T-helper 2 cell (primary cell): Measurements from ENCODE around the gene TCF20.

Experiments
- DNase-seq, 5 experiments: peaks; one replicate each; pipeline versions ENCODE4 v3.0.0 to v3.0.0-alpha.2; 2012 to 2022

Gene TCF20

GRCh38 chr22:42282252-42282942 lies 11.9 kb upstream of the TCF20 start:
- no peak for DNase-seq

- no peak for DNase-seq
Measured at GRCh38 chr22:42281706-42282251, 11.3 kb upstream of the TCF20 start.

GRCh38 chr22:42281284-42281683 lies 10.8 kb upstream of the TCF20 start:
- no peak for DNase-seq

GRCh38 chr22:42280836-42281235 lies 10.4 kb upstream of the TCF20 start:
- DNase-seq, result no peak

- no peak for DNase-seq
Measured at GRCh38 chr22:42280140-42280539, 9.7 kb upstream of the TCF20 start.

DNA sequence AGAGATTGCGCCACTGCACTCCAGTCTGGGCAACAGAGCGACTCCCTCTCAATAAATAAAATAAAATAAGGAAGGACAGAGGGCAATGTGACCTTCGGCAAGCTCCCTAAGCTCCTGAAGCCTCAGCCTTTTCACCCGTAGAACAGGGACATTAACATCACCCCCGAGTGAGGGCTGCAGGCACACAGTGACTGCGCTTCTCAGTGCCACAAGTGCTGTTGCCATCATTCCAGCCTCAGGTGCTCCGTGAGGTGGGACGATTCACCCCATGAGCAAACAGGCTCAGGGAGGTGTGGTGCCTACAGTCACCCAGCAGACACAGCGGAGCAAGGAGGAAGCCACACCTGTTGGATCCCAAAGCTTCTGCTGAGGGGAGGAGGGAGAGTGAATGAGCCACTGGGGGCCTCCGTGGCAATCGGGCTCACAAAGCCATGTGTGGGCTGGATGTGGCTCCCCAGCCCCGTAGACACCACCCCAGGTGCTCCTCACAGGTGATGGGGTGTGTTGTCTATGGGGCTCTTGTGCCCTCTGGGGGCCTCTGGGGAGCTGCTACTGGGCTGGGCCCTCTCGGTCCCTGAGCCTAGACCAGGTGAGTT lies 9.1 kb upstream of the TCF20 start:
- DNase-seq, result no peak

- DNase-seq, result no peak
Measured at GRCh38 chr22:42277988-42278776, 7.7 kb upstream of the TCF20 start.

DNA sequence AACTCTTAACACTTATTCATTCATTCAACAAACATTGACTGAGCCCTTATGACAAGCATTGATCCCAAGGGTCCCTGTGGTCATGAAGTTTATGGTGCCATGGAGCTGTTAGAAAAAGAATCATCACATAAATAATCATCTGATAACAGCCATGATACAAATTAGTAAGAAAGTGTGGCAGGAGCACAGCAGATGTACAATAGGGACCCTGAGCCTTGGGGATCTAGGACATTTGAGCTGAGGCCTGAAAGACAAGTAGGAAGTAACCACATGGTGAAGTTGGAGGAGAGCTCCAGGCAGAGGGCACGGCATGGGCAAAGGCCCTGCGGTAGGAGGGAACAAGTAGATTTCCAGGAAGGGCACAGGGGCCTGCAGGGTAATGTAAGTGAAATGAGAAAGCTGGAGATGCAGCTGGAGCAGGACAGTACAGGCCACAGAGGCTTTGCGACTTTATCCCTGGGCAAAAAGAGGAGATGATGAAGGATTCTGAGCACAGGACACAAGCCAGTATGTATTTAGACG lies 6.8 kb upstream of the TCF20 start:
- DNase-seq, result no peak

- DNase-seq, result no peak
Measured at GRCh38 chr22:42275970-42276369, 5.5 kb upstream of the TCF20 start.

DNA sequence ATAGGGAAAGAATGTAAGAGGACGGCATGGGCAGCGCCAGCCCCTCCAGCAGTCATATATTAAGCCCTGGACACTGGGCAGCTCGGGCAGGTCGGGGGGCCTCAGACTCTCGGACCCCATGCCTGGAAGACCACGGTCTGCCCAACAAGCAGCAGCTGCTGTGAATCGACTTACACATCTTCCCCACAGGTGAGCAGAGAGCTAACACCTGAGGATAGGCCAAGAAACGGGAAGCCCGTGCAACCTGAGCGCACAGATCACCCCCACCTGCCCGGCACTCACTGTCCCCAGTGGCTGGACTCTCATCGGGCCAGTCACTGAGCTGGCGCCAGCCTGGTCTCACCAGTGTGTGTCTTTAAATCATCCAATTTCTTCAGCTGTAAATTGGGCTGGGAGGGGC lies 4.7 kb upstream of the TCF20 start:
- no peak for DNase-seq

DNA sequence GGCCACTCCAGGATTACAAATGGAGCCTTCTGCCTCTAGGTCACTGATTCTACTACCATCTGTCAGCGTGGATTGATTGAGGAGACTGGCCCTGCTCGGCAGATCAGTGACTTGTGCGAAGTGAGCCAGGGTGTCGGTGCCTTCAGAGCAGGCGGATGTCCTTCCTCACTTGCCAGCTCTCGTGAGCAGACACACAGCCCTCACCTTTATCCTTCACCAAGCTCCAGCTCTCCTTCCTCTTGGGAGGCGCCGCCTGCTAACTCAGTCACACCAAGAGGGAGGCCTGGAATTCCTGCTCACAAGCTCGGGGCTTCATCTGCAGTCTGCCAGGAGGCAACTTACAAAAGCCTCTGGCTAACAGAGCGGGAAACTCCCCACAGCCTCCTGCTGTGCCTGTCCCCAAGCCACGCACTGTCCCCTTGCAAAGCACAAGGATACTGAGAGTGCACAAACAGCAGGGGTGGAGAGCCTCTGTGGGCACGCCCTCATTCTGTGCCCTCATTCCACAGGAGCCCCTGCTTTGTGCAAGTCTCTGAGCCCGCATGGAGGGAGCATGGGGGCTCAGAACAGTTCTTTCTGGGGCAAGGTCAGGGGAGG lies 3.5 kb upstream of the TCF20 start:
- no peak for DNase-seq

- DNase-seq, result no peak
Measured at GRCh38 chr22:42272431-42272999, 2.1 kb upstream of the TCF20 start.

DNA sequence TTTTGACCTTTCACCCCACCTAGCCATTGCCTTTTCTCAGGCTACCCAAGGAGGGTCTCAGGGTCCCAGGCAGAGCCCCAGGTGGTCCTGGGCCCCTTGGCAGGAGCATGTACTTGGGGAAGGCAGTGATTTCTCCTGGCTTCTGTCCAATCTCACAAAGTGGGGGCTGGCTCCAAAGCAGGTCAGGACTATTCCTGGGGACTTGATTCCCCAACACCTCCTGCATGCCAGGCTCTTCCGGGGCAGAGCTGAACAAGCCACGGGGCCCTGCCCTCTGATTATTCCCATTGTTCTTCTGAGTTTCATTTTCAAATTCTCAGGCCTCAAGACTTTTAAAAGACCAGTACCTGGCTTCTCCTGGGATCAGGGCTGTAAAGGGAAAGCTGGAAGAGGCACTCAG lies 1.5 kb upstream of the TCF20 start:
- no peak for DNase-seq

- DNase-seq, result no peak
Measured at GRCh38 chr22:42271191-42271813, 849 bp upstream of the TCF20 start.

- peak in 2 of 5 experiments; percentile 25 to 27 for DNase-seq
Measured at GRCh38 chr22:42270176-42270509, 310 bp downstream of the TCF20 start.

DNA sequence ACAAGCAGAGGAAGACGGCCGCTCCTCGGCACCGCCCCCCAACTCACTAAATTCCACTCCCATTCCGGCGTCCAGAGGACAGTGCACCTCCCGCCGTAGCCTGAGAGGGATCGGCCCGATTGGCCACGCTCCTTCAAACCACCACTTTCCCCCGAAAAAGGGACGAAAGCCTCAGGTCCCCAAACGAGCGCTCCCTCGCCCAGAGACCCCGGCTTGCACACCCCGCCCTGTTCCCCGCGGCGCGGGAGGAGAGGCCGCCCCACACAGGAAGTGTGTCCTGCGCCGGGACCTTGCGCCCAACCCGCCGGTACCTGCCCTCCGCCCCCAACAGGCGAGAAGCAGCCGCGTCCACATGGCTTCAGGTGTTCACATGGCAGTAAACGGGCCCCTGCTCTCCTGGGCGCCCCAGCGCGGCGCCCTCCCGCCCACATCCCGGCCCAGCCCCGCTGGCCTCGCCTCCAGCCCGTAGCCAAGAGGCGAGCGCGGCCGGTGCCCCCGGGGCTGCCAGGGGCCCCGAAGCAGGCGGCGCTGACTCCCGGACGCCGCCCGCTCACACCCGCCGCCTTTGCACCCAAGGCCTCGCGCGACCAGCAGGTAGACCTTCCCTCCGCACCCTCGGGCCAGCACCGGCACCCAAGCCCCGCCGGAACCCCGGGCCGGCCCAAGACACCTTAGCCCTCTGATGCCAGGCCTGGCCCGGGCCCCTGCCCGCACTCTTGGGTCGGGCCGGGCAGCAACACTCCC lies 849 bp downstream of the TCF20 start:
- peak; percentile 48 to 75 (median 66) for DNase-seq

- peak in 1 of 5 experiments; percentile 45 for DNase-seq
Measured at GRCh38 chr22:42268852-42269410, 1.5 kb downstream of the TCF20 start.

- no peak for DNase-seq
Measured at GRCh38 chr22:42265321-42265720, 5.1 kb downstream of the TCF20 start.

GRCh38 chr22:42263944-42264343 lies 6.5 kb downstream of the TCF20 start:
- no peak for DNase-seq

- DNase-seq, result peak in 1 of 5 experiments; percentile 22
Measured at GRCh38 chr22:42262964-42263363, 7.5 kb downstream of the TCF20 start.

- no peak for DNase-seq
Measured at GRCh38 chr22:42261296-42261695, 9.2 kb downstream of the TCF20 start.
